Endothelial cell of umbilical vein (primary cell): ENCODE measurements around the gene PCSK6.

Source experiments
- EZH2 ChIP-seq: IDR thresholded peaks from 2 replicates; pipeline ENCODE4 v1.6.1; 2012; ENCODE audit warnings: borderline replicate concordance, low read depth, mild to moderate bottlenecking, moderate library complexity, low read length, inconsistent platforms; ENCODE audit not compliant: severe bottlenecking
- FOS ChIP-seq: IDR thresholded peaks from 2 replicates; pipeline ENCODE4 v1.6.1; 2011; ENCODE audit warnings: mild to moderate bottlenecking, low read length, moderate library complexity, borderline replicate concordance; ENCODE audit not compliant: insufficient read depth
- MYC ChIP-seq: IDR thresholded peaks from one replicate; pipeline ENCODE4 v1.6.1; 2011; ENCODE audit warnings: mild to moderate bottlenecking, low read depth, low read length
- POLR2A ChIP-seq: IDR thresholded peaks from 2 replicates; pipeline ENCODE4 v1.6.1; 2012; ENCODE audit warnings: low read depth, mild to moderate bottlenecking, control low read depth, low read length
- POLR2AphosphoS5 ChIP-seq: IDR thresholded peaks from 2 replicates; pipeline ENCODE4 v1.6.1; 2012; ENCODE audit warnings: low read depth, mild to moderate bottlenecking, control low read depth, low read length, moderate library complexity; ENCODE audit not compliant: insufficient read depth
- TF ChIP-seq, protein P1 (sequence below), 2 donors: IDR thresholded peaks; 1 replicate in 1 of 2; 2 replicates in 1 of 2; pipeline ENCODE4 v1.5.1; 2011; ENCODE audit warnings: low read length in 2 of 2, mild to moderate bottlenecking in 2 of 2, moderate library complexity in 2 of 2, control low read depth in 1 of 2, inconsistent platforms in 1 of 2, low read depth in 1 of 2; ENCODE audit not compliant: insufficient read depth in 1 of 2; ENCODE audit errors: extremely low read depth in 1 of 2
- TF ChIP-seq, protein P2 (sequence below): IDR thresholded peaks from 2 replicates; pipeline ENCODE4 v1.6.1; 2011; ENCODE audit not compliant: insufficient read depth, insufficient read length

DNA sequence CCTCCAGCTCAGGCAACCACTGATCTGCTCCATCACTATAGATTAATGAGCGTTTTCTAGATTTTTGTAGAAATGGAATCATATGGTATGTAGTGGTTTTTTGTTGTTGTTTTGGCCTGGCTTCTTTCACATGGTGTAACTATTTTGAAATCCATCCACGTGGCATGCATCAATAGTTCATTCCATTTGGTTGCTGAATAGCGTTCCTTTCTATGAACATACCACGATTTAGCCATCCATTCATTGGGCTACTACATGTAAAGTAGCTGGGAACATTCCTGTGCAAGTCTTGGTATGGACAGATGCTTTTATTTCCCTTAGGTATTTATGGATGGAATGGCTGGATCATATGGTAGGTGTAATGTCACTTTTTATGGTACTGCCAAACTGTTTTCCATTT lies 227.0 kb downstream of the PCSK6 start:
- TF ChIP-seq MYC (no peak), FOS (no peak), POLR2AphosphoS5 (no peak), EZH2 (no peak), POLR2A (no peak)
- TF ChIP-seq, protein P1, sequence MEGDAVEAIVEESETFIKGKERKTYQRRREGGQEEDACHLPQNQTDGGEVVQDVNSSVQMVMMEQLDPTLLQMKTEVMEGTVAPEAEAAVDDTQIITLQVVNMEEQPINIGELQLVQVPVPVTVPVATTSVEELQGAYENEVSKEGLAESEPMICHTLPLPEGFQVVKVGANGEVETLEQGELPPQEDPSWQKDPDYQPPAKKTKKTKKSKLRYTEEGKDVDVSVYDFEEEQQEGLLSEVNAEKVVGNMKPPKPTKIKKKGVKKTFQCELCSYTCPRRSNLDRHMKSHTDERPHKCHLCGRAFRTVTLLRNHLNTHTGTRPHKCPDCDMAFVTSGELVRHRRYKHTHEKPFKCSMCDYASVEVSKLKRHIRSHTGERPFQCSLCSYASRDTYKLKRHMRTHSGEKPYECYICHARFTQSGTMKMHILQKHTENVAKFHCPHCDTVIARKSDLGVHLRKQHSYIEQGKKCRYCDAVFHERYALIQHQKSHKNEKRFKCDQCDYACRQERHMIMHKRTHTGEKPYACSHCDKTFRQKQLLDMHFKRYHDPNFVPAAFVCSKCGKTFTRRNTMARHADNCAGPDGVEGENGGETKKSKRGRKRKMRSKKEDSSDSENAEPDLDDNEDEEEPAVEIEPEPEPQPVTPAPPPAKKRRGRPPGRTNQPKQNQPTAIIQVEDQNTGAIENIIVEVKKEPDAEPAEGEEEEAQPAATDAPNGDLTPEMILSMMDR (IDR thresholded peaks at IDR 0.05; ENCODE audit: extremely low read depth in 1 of 2, insufficient read depth in 1 of 2, low read depth in 1 of 2, low read length in 2 of 2), result no peak
- TF ChIP-seq, protein P2, sequence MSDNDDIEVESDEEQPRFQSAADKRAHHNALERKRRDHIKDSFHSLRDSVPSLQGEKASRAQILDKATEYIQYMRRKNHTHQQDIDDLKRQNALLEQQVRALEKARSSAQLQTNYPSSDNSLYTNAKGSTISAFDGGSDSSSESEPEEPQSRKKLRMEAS, result no peak
